SJSA1 (cell line): ENCODE results near the gene PPP1R18. TPM values are rescaled to one million over a fixed set of nuclear protein-coding genes. Genes with fewer than 3 reads are reported as not detected.
"Not testable (repeated sequence)": the region's sequence is repeated elsewhere in the genome, so short reads cannot be mapped to it uniquely, and the experiment has no call there.

ENCODE experiments used
- DNase-seq, 2 experiments: peaks; one replicate each; pipeline ENCODE4 v3.0.0-alpha.2; 2015 to 2020; ENCODE audit warnings: low spot score in 2 of 2, low read depth in 1 of 2
- H3K27ac ChIP-seq: fragments of 250-450 bp; sonication (Bioruptor Pico); 2 replicates; pipeline ENCODE4 v1.5.1; 2020; ENCODE audit warnings: mild to moderate bottlenecking, moderate library complexity
- H3K27me3 ChIP-seq: fragments of 250-450 bp; sonication (Bioruptor Pico); replicated peaks from 2 replicates; pipeline ENCODE4 v1.5.1; 2020; ENCODE audit warnings: mild to moderate bottlenecking, moderate library complexity
- H3K36me3 ChIP-seq: fragments of 250-450 bp; sonication (Bioruptor Pico); 2 replicates; pipeline ENCODE4 v1.5.1; 2020; ENCODE audit warnings: mild to moderate bottlenecking
- H3K4me1 ChIP-seq: fragments of 250-450 bp; sonication (Bioruptor Pico); replicated peaks from 2 replicates; pipeline ENCODE4 v1.6.1; 2021; ENCODE audit warnings: mild to moderate bottlenecking
- H3K4me3 ChIP-seq: fragments of 250-450 bp; sonication (Bioruptor Pico); 2 replicates; pipeline ENCODE4 v1.5.1; 2020; ENCODE audit warnings: mild to moderate bottlenecking
- H3K9me3 ChIP-seq: fragments of 250-450 bp; sonication (Bioruptor Pico); replicated peaks from 2 replicates; pipeline ENCODE4 v1.5.1; 2020; ENCODE audit warnings: mild to moderate bottlenecking
- total RNA-seq: library from RNA; depleted of rRNA; stranded (reverse); fragments of >200 nt; shearing (Covaris generic); gene quantifications from 2 replicates; pipeline ENCODE4 v1.2.3, GENCODE V29; 2014; rRNA removed

Gene PPP1R18, protein sequence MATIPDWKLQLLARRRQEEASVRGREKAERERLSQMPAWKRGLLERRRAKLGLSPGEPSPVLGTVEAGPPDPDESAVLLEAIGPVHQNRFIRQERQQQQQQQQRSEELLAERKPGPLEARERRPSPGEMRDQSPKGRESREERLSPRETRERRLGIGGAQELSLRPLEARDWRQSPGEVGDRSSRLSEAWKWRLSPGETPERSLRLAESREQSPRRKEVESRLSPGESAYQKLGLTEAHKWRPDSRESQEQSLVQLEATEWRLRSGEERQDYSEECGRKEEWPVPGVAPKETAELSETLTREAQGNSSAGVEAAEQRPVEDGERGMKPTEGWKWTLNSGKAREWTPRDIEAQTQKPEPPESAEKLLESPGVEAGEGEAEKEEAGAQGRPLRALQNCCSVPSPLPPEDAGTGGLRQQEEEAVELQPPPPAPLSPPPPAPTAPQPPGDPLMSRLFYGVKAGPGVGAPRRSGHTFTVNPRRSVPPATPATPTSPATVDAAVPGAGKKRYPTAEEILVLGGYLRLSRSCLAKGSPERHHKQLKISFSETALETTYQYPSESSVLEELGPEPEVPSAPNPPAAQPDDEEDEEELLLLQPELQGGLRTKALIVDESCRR
- total RNA-seq = 53.2 and 76.8 TPM in 2 replicates

DNA sequence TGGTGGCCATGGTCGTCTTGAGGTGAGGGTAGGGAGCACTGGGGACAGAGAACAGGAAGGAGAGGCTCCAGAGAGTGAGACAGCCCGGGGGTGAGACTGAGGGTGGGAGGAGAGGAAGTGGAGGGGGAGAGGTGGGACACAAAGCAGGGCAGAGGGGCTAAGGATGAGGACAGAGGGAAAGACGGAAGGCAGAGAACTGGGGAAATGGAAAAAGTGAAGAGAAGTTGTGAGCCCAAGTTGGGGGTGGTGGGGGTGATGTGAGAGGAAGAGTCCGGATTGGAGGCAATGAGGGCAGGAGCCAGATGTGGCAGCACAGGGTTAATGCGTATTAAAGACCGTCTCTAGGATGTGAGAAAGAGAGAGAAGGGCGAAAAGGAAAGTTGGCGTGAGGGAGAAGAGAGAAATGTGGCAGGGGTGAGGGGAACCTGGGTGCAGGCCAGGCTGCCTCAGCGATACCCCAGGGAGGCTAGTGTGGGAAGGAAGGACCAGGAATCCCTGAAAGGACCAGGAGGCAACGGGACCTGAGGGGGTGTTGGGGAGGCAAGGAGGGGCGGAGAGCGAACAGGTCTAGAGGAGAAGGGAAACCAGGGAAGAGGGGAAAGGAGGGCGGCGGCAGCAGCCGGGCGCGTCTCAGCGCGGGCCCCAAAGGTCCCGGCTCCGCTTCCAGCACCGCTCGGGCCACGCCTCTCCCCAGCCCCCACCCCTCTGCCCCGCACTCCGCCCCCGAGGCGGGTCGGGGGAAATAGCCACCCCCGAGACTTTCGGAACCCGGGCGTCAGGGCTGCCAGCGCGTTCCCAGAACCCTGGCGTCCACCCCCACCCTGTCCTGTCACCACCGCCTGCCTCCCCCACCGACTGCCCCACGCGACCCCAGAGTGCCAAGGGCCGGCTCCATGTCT is at the start of gene PPP1R18:
Gene PPP1R18, minus strand, starts transcription at position 637 of the 899 bp plus-strand sequence. Its CDS starts 627 bp downstream, at position 10.
- H3K9me3 ChIP-seq = no peaks in the 10 kb centered on the region

GRCh38 chr6:30735668-30736314 is 49.3 kb upstream of the PPP1R18 start:
- no peak overlapping the region for H3K27ac ChIP-seq
- DNase-seq = no peak
- no peaks in the 10 kb centered on the region for H3K27me3 ChIP-seq
- peaks cover 99% of the 10 kb centered on the region for H3K36me3 ChIP-seq
- H3K4me3 ChIP-seq = no peak overlapping the region
- H3K4me1 ChIP-seq = peaks cover 32% of the 10 kb centered on the region
- H3K9me3 ChIP-seq = no peaks in the 10 kb centered on the region

More for the DNA sequence above, at the start of gene PPP1R18:
- peak within 1 kb of the TSS; percentile 65 for H3K4me3 ChIP-seq
- H3K36me3 ChIP-seq = peaks cover 40% of the 10 kb centered on the region
- peaks cover 68% of the 10 kb centered on the region for H3K4me1 ChIP-seq
- no peaks in the 10 kb centered on the region for H3K27me3 ChIP-seq
- peak within 1 kb of the TSS; percentile 70 for H3K27ac ChIP-seq
- DNase-seq = peak; percentile 63 to 85

GRCh38 chr6:30732237-30732943 is 45.9 kb upstream of the PPP1R18 start:
- Histone ChIP-seq H3K9me3 (no peaks in the 10 kb centered on the region), H3K4me1 (peaks cover 5% of the 10 kb centered on the region), H3K36me3 (peaks cover 99% of the 10 kb centered on the region), H3K27me3 (no peaks in the 10 kb centered on the region), H3K4me3 (no peak overlapping the region), H3K27ac (no peak overlapping the region)
- no peak for DNase-seq

GRCh38 chr6:30730601-30731435 is 44.4 kb upstream of the PPP1R18 start:
- Histone ChIP-seq H3K27me3 (no peaks in the 10 kb centered on the region), H3K27ac (no peak overlapping the region), H3K4me3 (no peak overlapping the region), H3K4me1 (peaks cover 3% of the 10 kb centered on the region), H3K9me3 (peaks cover 2% of the 10 kb centered on the region; the same call in 1 of the 2 replicates), H3K36me3 (peaks cover 97% of the 10 kb centered on the region)
- no peak for DNase-seq

DNA sequence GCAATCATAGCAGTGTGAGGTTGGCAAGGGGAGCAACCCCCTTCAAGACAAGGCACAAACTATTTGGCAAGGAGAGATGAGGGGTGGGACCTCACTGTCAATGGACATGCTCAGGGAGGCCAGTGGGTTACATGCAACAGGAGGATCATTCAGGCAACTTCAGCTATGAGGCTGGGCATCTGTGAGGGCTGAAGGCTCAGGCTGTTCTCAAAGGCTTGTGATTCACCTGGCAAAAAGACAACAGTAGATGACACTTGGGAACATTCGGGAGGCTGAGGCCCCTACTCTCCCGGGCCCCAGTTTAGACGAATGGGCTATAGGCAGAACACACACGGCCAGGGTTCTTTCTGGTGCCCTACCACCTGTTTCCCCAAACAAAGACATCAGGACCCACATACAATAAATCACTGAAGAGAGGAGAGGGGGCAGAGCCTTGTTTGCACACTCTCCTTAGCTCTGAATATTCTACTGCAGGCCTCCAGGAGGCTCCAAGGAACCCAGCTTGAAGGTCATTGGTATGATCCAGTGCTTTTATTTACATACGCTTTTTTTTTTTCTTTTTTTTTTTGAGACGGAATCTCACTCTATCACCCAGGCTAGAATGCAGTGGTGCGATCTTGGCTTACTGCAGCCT is 41.6 kb upstream of the PPP1R18 start:
- H3K4me3 ChIP-seq = no peak overlapping the region
- no peak for DNase-seq
- H3K27ac ChIP-seq = no peak overlapping the region
- peaks cover 98% of the 10 kb centered on the region for H3K36me3 ChIP-seq
- no peaks in the 10 kb centered on the region for H3K27me3 ChIP-seq
- H3K9me3 ChIP-seq = peaks cover 5% of the 10 kb centered on the region; the same call in 1 of the 2 replicates
- peaks cover 27% of the 10 kb centered on the region for H3K4me1 ChIP-seq

GRCh38 chr6:30726506-30727413 is 40.3 kb upstream of the PPP1R18 start:
- H3K4me3 ChIP-seq = no peak overlapping the region
- H3K27me3 ChIP-seq = no peaks in the 10 kb centered on the region
- DNase-seq = no peak
- H3K36me3 ChIP-seq = peaks cover 98% of the 10 kb centered on the region
- peaks cover 5% of the 10 kb centered on the region; the same call in 1 of the 2 replicates for H3K9me3 ChIP-seq
- peaks cover 37% of the 10 kb centered on the region for H3K4me1 ChIP-seq
- H3K27ac ChIP-seq = peak overlapping the region; percentile 20; the same call in 1 of the 2 replicates

- peak overlapping the region; percentile 10; the same call in 1 of the 2 replicates for H3K27ac ChIP-seq
- peak; percentile 54 to 71 for DNase-seq
- peaks cover 5% of the 10 kb centered on the region; the same call in 1 of the 2 replicates for H3K9me3 ChIP-seq
- no peak overlapping the region for H3K4me3 ChIP-seq
- H3K36me3 ChIP-seq = peaks cover 97% of the 10 kb centered on the region
- peaks cover 37% of the 10 kb centered on the region for H3K4me1 ChIP-seq
- no peaks in the 10 kb centered on the region; the same call in 1 of the 2 replicates for H3K27me3 ChIP-seq
These were observed 39.5 kb upstream of the PPP1R18 start for GRCh38 chr6:30725713-30726505.

- peak in 1 of 2 experiments; percentile 43 for DNase-seq
- Histone ChIP-seq H3K27ac (peak overlapping the region; percentile 10; the same call in 1 of the 2 replicates), H3K4me3 (no peak overlapping the region)
These were observed 38.6 kb upstream of the PPP1R18 start for GRCh38 chr6:30724906-30725667.

GRCh38 chr6:30723843-30724741 is 37.6 kb upstream of the PPP1R18 start:
- not testable (repeated sequence) for H3K9me3 ChIP-seq, H3K4me3 ChIP-seq, H3K27ac ChIP-seq, H3K27me3 ChIP-seq, DNase-seq
- Histone ChIP-seq H3K36me3 (peaks cover 86% of the 10 kb centered on the region), H3K4me1 (peaks cover 43% of the 10 kb centered on the region)

More at GRCh38 chr6:30724906-30725667, 38.6 kb upstream of the PPP1R18 start:
- peaks cover 5% of the 10 kb centered on the region; the same call in 1 of the 2 replicates for H3K9me3 ChIP-seq
- no peaks in the 10 kb centered on the region; the same call in 1 of the 2 replicates for H3K27me3 ChIP-seq
- H3K36me3 ChIP-seq = peaks cover 96% of the 10 kb centered on the region
- peaks cover 37% of the 10 kb centered on the region for H3K4me1 ChIP-seq
